Tibial artery (tissue), 4 donors: ENCODE measurements around the gene ALDH3A1.

Experiments
- DNase-seq, 2 donors: peaks; one replicate each; pipeline ENCODE4 v3.0.0-alpha.2; 2019
- H3K27ac ChIP-seq, 2 donors: fragments of 200-600 bp; sonication (generic) in 1 of 2; 1 replicate in 1 of 2; 2 replicates in 1 of 2; pipeline ENCODE4 v1.5.1; 2018 to 2019; ENCODE audit warnings: mild to moderate bottlenecking in 1 of 2
- H3K27me3 ChIP-seq, 2 donors: fragments of 200-600 bp; sonication (generic) in 1 of 2; one replicate each; pipeline versions ENCODE4 v1.5.1 to v1.6.0; 2016 to 2019
- H3K36me3 ChIP-seq, 3 donors: fragments of 200-600 bp; sonication (generic) in 2 of 3; one replicate each; pipeline ENCODE4 v1.5.1; 2016 to 2019; ENCODE audit warnings: mild to moderate bottlenecking in 2 of 3
- H3K4me1 ChIP-seq, 4 donors: fragments of 200-600 bp; sonication (generic) in 2 of 4; 1 replicate in 3 of 4; 2 replicates in 1 of 4; pipeline ENCODE4 v1.5.1; 2016 to 2019
- H3K4me3 ChIP-seq, 2 donors: fragments of 200-600 bp; sonication (generic) in 1 of 2; 1 replicate in 1 of 2; 2 replicates in 1 of 2; pipeline ENCODE4 v1.5.1; 2018 to 2019; ENCODE audit warnings: mild to moderate bottlenecking in 2 of 2
- H3K9me3 ChIP-seq, 3 donors: fragments of 200-600 bp; sonication (generic) in 1 of 3; one replicate each; pipeline ENCODE4 v1.5.1; 2016 to 2019
- CTCF ChIP-seq, 2 experiments: fragments of 200-600 bp in 1 of 2; fragments of 450-650 bp in 1 of 2; IDR thresholded peaks; one replicate each; pipeline ENCODE4 v1.5.1; 2017 to 2019; ENCODE audit warnings: antibody characterized with exemption in 2 of 2, mild to moderate bottlenecking in 1 of 2, moderate library complexity in 1 of 2
- intact Hi-C: fragments of 100-400 bp; cut with DNase I; formaldehyde crosslinking; loops from one replicate; pipeline ENCODE4 v1.15.0; 2023; ENCODE audit warnings: low total_unique reads

Gene ALDH3A1

GRCh38 chr17:19729900-19730299, 18.2 kb downstream of the ALDH3A1 start:
- intact Hi-C loops, result no loop called here
- Histone ChIP-seq H3K36me3 (no peaks in the 10 kb centered on the region), H3K27ac (no peak overlapping the region), H3K9me3 (no peaks in the 10 kb centered on the region), H3K4me3 (no peak overlapping the region), H3K4me1 (peaks cover 0 to 35% (median 22%) of the 10 kb centered on the region in 4 donors), H3K27me3 (no peaks in the 10 kb centered on the region)
- no peak for DNase-seq
- TF ChIP-seq CTCF (IDR thresholded peaks at IDR 0.05), result no peak

GRCh38 chr17:19728084-19728495, 20.0 kb downstream of the ALDH3A1 start:
- peak; percentile 90 to 94 for DNase-seq
- intact Hi-C loops, result no loop called here

GRCh38 chr17:19727501-19728078, 20.5 kb downstream of the ALDH3A1 start:
- H3K4me1 ChIP-seq, result peaks cover 0 to 45% (median 29%) of the 10 kb centered on the region in 4 donors
- intact Hi-C loops, result no loop called here
- H3K4me3 ChIP-seq, result no peak overlapping the region
- H3K9me3 ChIP-seq, result no peaks in the 10 kb centered on the region
- TF ChIP-seq CTCF (IDR thresholded peaks at IDR 0.05), result no peak
- no peaks in the 10 kb centered on the region for H3K27me3 ChIP-seq
- DNase-seq, result peak; percentile 85
- no peaks in the 10 kb centered on the region for H3K36me3 ChIP-seq
- peak overlapping the region; percentile 78 to 79 for H3K27ac ChIP-seq

More at GRCh38 chr17:19728084-19728495, 20.0 kb downstream of the ALDH3A1 start:
- peaks cover 0 to 45% (median 29%) of the 10 kb centered on the region in 4 donors for H3K4me1 ChIP-seq
- no peaks in the 10 kb centered on the region for H3K36me3 ChIP-seq
- no peaks in the 10 kb centered on the region for H3K9me3 ChIP-seq
- H3K27me3 ChIP-seq, result no peaks in the 10 kb centered on the region
- TF ChIP-seq CTCF (IDR thresholded peaks at IDR 0.05), result no peak
- no peak overlapping the region for H3K4me3 ChIP-seq
- peak overlapping the region; percentile 78 to 79 for H3K27ac ChIP-seq

- intact Hi-C loops, result no loop called here
- no peak for TF ChIP-seq CTCF (IDR thresholded peaks at IDR 0.05)
Observed at GRCh38 chr17:19726631-19727376, 21.3 kb downstream of the ALDH3A1 start.

GRCh38 chr17:19725486-19725885, 22.6 kb downstream of the ALDH3A1 start:
- H3K36me3 ChIP-seq, result no peaks in the 10 kb centered on the region
- H3K9me3 ChIP-seq, result no peaks in the 10 kb centered on the region
- H3K4me1 ChIP-seq, result peaks cover 0 to 41% (median 29%) of the 10 kb centered on the region in 4 donors
- H3K4me3 ChIP-seq, result no peak overlapping the region
- no peak overlapping the region for H3K27ac ChIP-seq
- intact Hi-C loops, result no loop called here
- DNase-seq, result no peak
- TF ChIP-seq CTCF (IDR thresholded peaks at IDR 0.05), result no peak
- H3K27me3 ChIP-seq, result no peaks in the 10 kb centered on the region

More at GRCh38 chr17:19726631-19727376, 21.3 kb downstream of the ALDH3A1 start:
- Histone ChIP-seq H3K27ac (peak overlapping the region; percentile 78 to 79), H3K27me3 (no peaks in the 10 kb centered on the region), H3K4me3 (no peak overlapping the region), H3K36me3 (no peaks in the 10 kb centered on the region), H3K4me1 (peaks cover 0 to 45% (median 29%) of the 10 kb centered on the region in 4 donors), H3K9me3 (no peaks in the 10 kb centered on the region)
- DNase-seq, result no peak
